NCI-H187 (cell line): ENCODE results near the gene FMN1.

Source experiments
- DNase-seq, 2 experiments: peaks; one replicate each; lab custom pipeline; 2025; lab: John Stamatoyannopoulos, UW

The FMN1 gene

GRCh38 chr15:33013827-33014445 lies 180.6 kb downstream of the FMN1 start:
- no peak for DNase-seq

GRCh38 chr15:33011976-33012375 lies 182.5 kb downstream of the FMN1 start:
- DNase-seq: no peak

GRCh38 chr15:33009603-33010002 lies 184.9 kb downstream of the FMN1 start:
- DNase-seq: no peak

- DNase-seq: no peak
These were observed 185.5 kb downstream of the FMN1 start for GRCh38 chr15:33009026-33009425.

- no peak for DNase-seq
These were observed 186.1 kb downstream of the FMN1 start for GRCh38 chr15:33008284-33008995.

- no peak for DNase-seq
These were observed 187.1 kb downstream of the FMN1 start for GRCh38 chr15:33007303-33007855.

- DNase-seq: no peak
These were observed 188.9 kb downstream of the FMN1 start for GRCh38 chr15:33005582-33005981.

GRCh38 chr15:33001926-33002325 lies 192.6 kb downstream of the FMN1 start:
- no peak for DNase-seq

- no peak for DNase-seq
These were observed 195.4 kb downstream of the FMN1 start for GRCh38 chr15:32998979-32999672.

GRCh38 chr15:32998182-32998581 lies 196.3 kb downstream of the FMN1 start:
- DNase-seq: no peak

- DNase-seq: no peak
These were observed 199.6 kb downstream of the FMN1 start for GRCh38 chr15:32994810-32995424.

GRCh38 chr15:32993285-32993684 lies 201.2 kb downstream of the FMN1 start:
- DNase-seq: no peak

GRCh38 chr15:32991619-32992111 lies 202.8 kb downstream of the FMN1 start:
- DNase-seq: no peak

- no peak for DNase-seq
These were observed 204.4 kb downstream of the FMN1 start for GRCh38 chr15:32990071-32990470.

- DNase-seq: no peak
These were observed 207.4 kb downstream of the FMN1 start for GRCh38 chr15:32987067-32987466.

- DNase-seq: no peak
These were observed 208.4 kb downstream of the FMN1 start for GRCh38 chr15:32986147-32986546.

- DNase-seq: no peak
These were observed 210.8 kb downstream of the FMN1 start for GRCh38 chr15:32983679-32984078.

- no peak for DNase-seq
These were observed 212.5 kb downstream of the FMN1 start for GRCh38 chr15:32982001-32982400.

GRCh38 chr15:32981536-32981935 lies 213.0 kb downstream of the FMN1 start:
- no peak for DNase-seq

GRCh38 chr15:32979710-32980109 lies 214.8 kb downstream of the FMN1 start:
- DNase-seq: no peak

- no peak for DNase-seq
These were observed 217.0 kb downstream of the FMN1 start for GRCh38 chr15:32977506-32977905.

- DNase-seq: no peak
These were observed 219.8 kb downstream of the FMN1 start for GRCh38 chr15:32974691-32975090.
